Large intestine (tissue), 3 donors: ENCODE results near the gene UBAP2L. TPM values are rescaled to one million over a fixed set of nuclear protein-coding genes. Genes with fewer than 3 reads are reported as not detected.
A peak's percentile ranks its signal among the peaks of the same experiment; 100 is the strongest.

ENCODE experiments used
- DNase-seq, 2 donors: peaks; one replicate each; pipeline versions ENCODE4 v3.0.0 to v3.0.0-alpha.2; 2013
- H3K27ac ChIP-seq: one replicate; pipeline ENCODE4 v1.5.1; 2013; ENCODE audit warnings: low read length
- H3K27me3 ChIP-seq: 2 replicates; pipeline ENCODE4 v1.6.1; 2013; ENCODE audit warnings: low read length; ENCODE audit not compliant: control insufficient read depth, insufficient read depth
- H3K36me3 ChIP-seq: 2 replicates; pipeline ENCODE4 v1.6.1; 2013; ENCODE audit warnings: low read length; ENCODE audit not compliant: control insufficient read depth, insufficient read depth
- H3K4me1 ChIP-seq: one replicate; pipeline ENCODE4 v1.6.1; 2013; ENCODE audit warnings: low read length; ENCODE audit not compliant: control insufficient read depth, insufficient read depth
- H3K4me3 ChIP-seq: one replicate; pipeline ENCODE4 v1.5.1; 2013; ENCODE audit warnings: low read length
- H3K9me3 ChIP-seq: one replicate; pipeline ENCODE4 v1.6.1; 2013; ENCODE audit warnings: mild to moderate bottlenecking, low read depth, low read length, moderate library complexity; ENCODE audit not compliant: control insufficient read depth
- WGBS: methylation state at CpG from one replicate; pipeline ENCODE4 v1.1.5; 2013; ENCODE audit warnings: low lambda C conversion rate; ENCODE audit not compliant: insufficient coverage; 5-methylcytosine and 5-hydroxymethylcytosine counted together
- polyA plus RNA-seq: library from polyadenylated mRNA; unstranded; fragments of 120-200 nt; gene quantifications from one replicate; pipeline ENCODE4 v1.2.1, GENCODE V29; 2013

UBAP2L gene
- polyA plus RNA-seq, 1 donor = 143 TPM

DNA sequence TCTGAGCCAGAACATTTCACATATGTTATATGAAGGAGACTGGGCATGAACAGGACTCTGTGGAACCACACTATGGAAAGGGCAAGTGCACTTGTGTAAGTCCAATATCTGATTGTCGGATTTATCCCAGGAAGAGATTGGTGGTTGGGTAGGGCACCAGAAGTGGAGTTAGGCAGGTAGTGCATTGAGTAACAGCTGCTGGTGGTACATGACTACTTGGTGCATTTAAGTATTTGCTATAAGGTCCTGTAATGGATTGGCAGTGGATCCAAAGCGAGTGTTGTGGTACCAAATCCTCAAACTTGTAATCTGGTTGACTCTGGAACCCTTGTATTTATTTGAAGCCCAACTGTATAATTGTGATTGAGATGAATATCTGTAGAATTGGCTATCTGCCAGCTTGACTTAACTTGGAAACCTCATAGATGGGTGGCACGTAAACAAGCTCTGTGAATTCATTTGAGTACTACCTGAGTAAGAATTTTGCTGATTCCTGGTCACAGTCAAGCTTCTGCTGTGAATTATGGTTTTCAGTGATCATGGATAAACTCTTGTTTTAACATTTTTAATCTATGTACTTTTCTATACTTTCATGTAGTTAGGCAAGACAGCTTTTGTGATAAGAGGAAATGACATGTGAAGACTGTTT lies 21.1 kb downstream of the UBAP2L start:
- H3K4me1 ChIP-seq = peaks cover 2% of the 10 kb centered on the region
- peaks cover 88% of the 10 kb centered on the region for H3K36me3 ChIP-seq
- no peaks in the 10 kb centered on the region for H3K9me3 ChIP-seq
- H3K27ac ChIP-seq = no peak overlapping the region
- DNase-seq = no peak
- no peak overlapping the region for H3K4me3 ChIP-seq
- WGBS = no CpG with 5 or more reads among the region's 3 CpGs
- H3K27me3 ChIP-seq = no peaks in the 10 kb centered on the region

DNA sequence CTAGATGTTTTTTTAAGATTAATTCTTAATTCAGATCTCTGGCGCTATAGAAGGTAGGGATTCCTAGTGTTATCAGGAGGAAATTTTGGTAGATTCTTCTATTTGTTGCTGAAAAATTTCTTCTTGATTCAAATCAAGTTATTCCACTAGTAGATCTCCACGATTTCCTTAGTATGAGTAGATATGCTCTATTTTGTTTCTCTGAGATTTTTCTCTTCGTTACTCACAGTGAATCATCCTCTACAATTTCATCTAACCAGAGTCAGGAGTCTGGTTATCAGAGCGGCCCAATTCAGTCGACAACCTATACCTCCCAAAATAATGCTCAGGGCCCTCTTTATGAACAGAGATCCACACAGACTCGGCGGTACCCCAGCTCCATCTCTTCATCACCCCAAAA lies 32.9 kb downstream of the UBAP2L start:
- H3K4me1 ChIP-seq = no peaks in the 10 kb centered on the region
- H3K27ac ChIP-seq = no peak overlapping the region
- no peak overlapping the region for H3K4me3 ChIP-seq
- 100% methylated on average over 1 of the region's 7 CpGs for WGBS
- no peaks in the 10 kb centered on the region for H3K9me3 ChIP-seq
- no peaks in the 10 kb centered on the region for H3K27me3 ChIP-seq
- no peak for DNase-seq
- peaks cover 91% of the 10 kb centered on the region for H3K36me3 ChIP-seq

DNA sequence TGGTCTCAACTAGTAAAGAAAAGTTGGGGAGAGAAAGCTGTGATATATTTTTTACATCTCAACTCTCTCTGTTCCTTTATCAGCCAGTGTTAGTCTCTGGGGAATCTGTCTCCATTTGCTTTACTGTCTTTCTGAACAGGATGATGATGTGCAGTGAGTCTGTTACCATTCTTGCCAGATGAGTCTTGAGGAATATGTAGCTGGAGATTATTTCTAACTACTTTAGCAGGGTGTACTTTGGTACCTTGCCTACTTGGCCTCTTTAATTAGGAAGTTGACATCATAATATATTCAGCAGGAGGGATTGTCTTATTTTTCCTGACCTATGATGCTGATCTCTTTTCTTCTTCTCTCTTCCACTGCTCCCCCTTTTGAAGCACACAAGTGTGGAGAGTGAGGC lies 35.9 kb downstream of the UBAP2L start:
- Histone ChIP-seq H3K36me3 (peaks cover 93% of the 10 kb centered on the region), H3K27me3 (no peaks in the 10 kb centered on the region)

DNA sequence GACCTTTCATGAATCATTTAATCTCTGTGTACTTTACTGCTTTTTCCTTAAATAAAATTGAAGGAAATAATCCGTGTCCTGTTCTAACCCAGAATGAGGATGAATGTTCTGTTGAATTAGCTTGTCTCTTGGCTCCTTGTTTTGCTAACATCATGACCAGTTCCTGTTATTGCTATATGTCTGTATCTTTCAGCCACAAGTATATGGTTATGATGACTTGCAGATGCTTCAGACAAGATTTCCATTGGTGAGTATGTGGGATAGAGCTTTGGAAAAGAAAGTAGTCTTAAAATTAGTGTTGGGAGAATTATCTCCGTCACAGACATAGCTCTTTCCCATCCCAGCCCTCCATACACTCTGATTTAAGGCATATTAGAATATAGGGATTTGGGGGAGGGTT lies 38.0 kb downstream of the UBAP2L start:
- no peak for DNase-seq
- Histone ChIP-seq H3K36me3 (peaks cover 100% of the 10 kb centered on the region), H3K27me3 (no peaks in the 10 kb centered on the region), H3K27ac (no peak overlapping the region), H3K4me1 (no peaks in the 10 kb centered on the region), H3K4me3 (no peak overlapping the region), H3K9me3 (no peaks in the 10 kb centered on the region)
- WGBS = no CpG with 5 or more reads among the region's 2 CpGs

More for the DNA sequence above, 35.9 kb downstream of the UBAP2L start:
- Histone ChIP-seq H3K27ac (no peak overlapping the region), H3K4me3 (no peak overlapping the region), H3K4me1 (no peaks in the 10 kb centered on the region), H3K9me3 (no peaks in the 10 kb centered on the region)
- no peak for DNase-seq

DNA sequence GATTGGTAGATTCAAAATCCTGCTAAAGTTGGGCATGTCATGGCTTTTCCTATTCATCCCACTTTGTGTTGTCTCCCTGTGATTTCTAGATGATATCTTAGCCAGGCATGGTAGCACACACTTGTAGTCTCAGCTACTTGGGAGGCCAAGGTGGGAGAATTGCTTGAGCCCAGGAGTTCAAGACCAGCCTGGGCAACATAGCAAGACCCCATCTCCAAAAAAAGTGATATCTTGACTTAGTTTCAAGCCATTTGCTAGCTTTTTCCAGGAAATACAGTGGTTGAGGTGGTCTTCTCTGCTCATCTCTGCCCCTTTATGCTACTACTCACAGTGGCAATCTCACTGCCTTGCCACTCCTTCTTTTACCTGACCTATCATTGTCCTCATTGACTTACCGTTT lies 39.4 kb downstream of the UBAP2L start:
- no peak for DNase-seq
- Histone ChIP-seq H3K27me3 (no peaks in the 10 kb centered on the region), H3K36me3 (peaks cover 100% of the 10 kb centered on the region), H3K9me3 (no peaks in the 10 kb centered on the region), H3K27ac (no peak overlapping the region), H3K4me3 (no peak overlapping the region), H3K4me1 (no peaks in the 10 kb centered on the region)
- no CpG with 5 or more reads among the region's 1 CpG for WGBS

DNA sequence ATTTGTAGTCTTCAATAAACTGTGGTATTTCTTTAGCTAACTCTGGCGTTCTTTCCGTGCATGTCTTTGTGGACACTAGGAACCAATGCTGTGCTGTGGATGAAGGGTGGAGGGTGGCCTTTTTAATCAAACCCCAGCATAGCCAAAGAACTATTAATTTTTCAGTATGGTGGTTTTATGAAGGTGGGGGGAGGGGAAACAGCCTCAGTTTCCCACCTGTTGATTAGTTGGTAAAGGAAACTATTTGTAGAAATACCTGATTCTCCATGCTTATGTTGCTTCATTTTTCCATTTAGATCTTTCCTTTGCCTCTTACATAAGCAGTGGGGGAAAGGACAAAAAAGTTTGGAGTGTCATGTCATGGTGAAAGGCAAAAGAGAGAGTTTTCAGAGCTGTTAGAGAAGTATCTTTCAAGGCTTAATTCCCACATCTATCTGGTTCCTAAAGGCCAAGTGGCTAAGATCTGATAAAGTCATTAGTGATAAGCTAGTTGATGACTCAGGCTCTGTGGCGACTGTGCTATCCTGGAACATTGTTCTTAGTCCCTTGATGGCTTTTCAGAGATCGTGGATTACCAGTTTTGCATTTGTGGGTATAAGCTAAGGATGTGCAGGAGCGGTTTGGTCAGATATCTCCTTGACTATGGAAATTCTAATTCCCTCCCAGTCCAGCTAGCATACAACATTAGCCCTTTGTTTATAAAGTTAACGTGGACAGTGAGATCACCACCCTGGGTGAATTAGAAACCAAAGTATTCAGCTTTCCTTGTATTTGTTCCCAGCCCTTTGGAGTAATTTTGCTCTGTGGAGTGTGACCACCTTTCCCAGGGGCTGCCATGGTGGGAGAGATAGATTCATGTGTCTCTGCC lies 42.9 kb downstream of the UBAP2L start:
- Histone ChIP-seq H3K4me1 (no peaks in the 10 kb centered on the region), H3K27me3 (no peaks in the 10 kb centered on the region), H3K4me3 (no peak overlapping the region), H3K9me3 (no peaks in the 10 kb centered on the region), H3K36me3 (peaks cover 94% of the 10 kb centered on the region), H3K27ac (no peak overlapping the region)
- WGBS = 80% methylated on average over 2 of the region's 6 CpGs
- DNase-seq = no peak

DNA sequence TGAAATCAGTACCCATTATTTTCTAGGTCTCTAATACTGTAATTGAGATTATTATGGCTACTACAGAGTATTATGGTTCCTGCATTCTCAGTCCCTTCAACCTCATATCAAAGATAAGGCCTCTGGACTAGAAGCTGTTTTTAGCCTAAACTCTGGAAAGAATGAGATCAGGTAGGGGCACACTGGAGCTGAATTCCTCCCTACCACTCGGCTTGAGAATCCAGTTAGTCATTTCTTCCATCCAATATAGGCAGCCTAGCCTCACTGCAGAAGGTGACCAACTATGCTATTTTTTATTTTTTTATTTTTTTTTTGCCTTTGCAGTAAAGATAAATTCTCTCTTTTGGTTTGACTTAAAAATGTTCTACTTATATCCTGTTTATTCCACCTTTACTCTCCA lies 43.7 kb downstream of the UBAP2L start:
- 100% methylated on average over 1 of the region's 1 CpG for WGBS
- H3K36me3 ChIP-seq = peaks cover 94% of the 10 kb centered on the region
- no peak for DNase-seq
- no peaks in the 10 kb centered on the region for H3K4me1 ChIP-seq
- no peaks in the 10 kb centered on the region for H3K9me3 ChIP-seq
- no peaks in the 10 kb centered on the region for H3K27me3 ChIP-seq
- H3K4me3 ChIP-seq = no peak overlapping the region
- H3K27ac ChIP-seq = no peak overlapping the region

DNA sequence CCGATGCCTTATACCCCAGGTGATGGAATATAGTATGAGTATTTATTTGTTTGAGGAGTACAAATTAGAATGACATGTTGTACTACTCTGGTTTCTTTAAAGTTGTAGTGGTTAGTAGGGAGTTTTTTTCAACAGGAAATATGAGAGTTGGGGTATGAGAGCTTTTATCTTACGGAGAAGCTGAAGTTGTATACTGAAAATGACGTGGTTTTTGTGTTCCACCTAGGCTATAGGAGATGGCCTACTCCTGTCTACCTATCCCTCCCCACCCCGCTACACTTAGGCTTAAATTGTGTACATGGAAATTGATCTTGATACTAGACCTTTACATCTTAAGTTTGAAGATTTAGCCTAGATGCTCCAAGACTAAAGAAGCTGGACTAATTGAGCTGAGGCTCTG lies 44.8 kb downstream of the UBAP2L start:
- no peaks in the 10 kb centered on the region for H3K27me3 ChIP-seq
- H3K27ac ChIP-seq = no peak overlapping the region
- H3K4me3 ChIP-seq = no peak overlapping the region
- H3K36me3 ChIP-seq = peaks cover 89% of the 10 kb centered on the region
- no CpG with 5 or more reads among the region's 4 CpGs for WGBS
- DNase-seq = no peak
- H3K9me3 ChIP-seq = no peaks in the 10 kb centered on the region
- H3K4me1 ChIP-seq = no peaks in the 10 kb centered on the region

DNA sequence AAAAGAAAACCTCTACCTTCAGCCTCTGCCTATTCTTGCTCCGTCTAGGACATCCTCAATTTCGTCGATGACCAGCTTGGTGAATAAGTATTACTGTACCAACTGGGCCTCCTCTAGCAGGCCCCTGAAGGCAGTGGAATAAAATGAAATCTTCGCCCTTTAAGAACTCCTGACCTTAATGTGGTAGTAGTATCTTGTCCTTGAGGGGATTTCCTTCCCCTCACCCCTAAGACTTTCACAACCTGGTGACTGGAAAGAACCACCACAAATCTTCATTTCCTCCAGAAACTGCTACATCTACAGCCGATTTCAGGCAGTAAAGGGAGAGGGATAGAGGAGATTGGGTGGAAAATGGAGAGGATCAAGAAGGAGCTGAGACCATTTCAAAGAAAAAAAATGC lies 50.1 kb downstream of the UBAP2L start:
- H3K4me1 ChIP-seq = peaks cover 8% of the 10 kb centered on the region
- H3K36me3 ChIP-seq = peaks cover 54% of the 10 kb centered on the region
- H3K4me3 ChIP-seq = no peak overlapping the region
- no peak overlapping the region for H3K27ac ChIP-seq
- no peak for DNase-seq
- H3K9me3 ChIP-seq = no peaks in the 10 kb centered on the region
- 88% methylated on average over 1 of the region's 5 CpGs for WGBS
- no peaks in the 10 kb centered on the region for H3K27me3 ChIP-seq

DNA sequence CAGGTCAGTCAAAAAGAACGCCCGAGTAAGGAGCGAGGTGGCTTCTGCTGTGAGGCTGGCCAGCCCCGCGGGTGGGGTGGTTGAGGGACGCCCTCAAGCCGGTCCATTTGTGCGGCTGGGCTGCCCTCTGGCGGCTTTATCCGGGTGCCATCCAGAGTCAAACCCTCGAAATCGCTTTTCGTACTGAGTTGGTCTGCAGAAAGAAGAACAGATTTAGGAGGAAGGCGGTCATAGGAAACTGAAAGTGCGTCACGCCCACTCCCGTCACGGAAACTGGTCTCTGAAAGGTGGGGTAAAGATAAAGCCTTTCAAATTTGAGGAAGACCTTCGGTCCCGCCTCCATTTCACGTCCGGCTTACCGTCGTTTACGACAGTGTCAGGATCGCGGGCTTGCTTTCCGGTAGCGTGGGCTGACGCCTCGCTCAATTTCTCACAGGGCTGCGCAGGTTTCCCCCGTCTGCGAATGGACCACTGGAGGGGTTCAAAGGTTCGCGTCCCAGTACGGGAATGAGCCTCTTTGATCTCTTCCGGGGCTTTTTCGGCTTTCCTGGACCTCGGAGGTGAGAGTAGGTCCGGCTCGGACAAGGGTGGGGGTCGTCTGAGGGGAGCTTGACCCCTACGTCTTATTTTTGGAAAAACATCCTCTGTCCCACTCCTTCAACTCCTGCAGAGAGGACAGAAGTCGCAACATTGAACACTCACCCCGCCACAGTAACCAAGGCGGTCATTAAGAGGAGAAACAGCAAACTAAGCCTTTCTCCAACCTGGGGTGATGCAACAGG lies 51.7 kb downstream of the UBAP2L start, which contains the start of gene HAX1:
Gene HAX1, plus strand, starts transcription at position 413 of the 782 bp plus-strand sequence. Its CDS starts 95 bp downstream, at position 508.
- H3K27me3 ChIP-seq = no peaks in the 10 kb centered on the region
- H3K36me3 ChIP-seq = peaks cover 38% of the 10 kb centered on the region
- peak within 1 kb of the TSS; percentile 74 for H3K4me3 ChIP-seq
- H3K9me3 ChIP-seq = no peaks in the 10 kb centered on the region
- H3K27ac ChIP-seq = peak within 1 kb of the TSS; percentile 87
- DNase-seq = peak; percentile 93 to 96
- WGBS = 0% methylated on average over 2 of the region's 47 CpGs
- H3K4me1 ChIP-seq = peaks cover 8% of the 10 kb centered on the region
